PC-3 (cell line): ENCODE results near the gene MOB1A. TPM values are rescaled to one million over a fixed set of nuclear protein-coding genes. Genes with fewer than 3 reads are reported as not detected.
A peak's percentile ranks its signal among the peaks of the same experiment; 100 is the strongest.

Source experiments
- ATAC-seq: fragments of 200-7000 bp; cut with Tn5 transposase; 2 replicates; pipeline ENCODE4 v1.9.1; 2020; ENCODE audit warnings: mild to moderate bottlenecking, moderate library complexity
- BruUV-seq: library from RNA; stranded (reverse); fragments of 400-500 nt; replicated peaks from 2 replicates; lab custom pipeline; 2021; lab: Mats Ljungman, UMichigan
- CTCF ChIA-PET: fragments of 300-600 bp; sonication (Branson Sonifier 250); formaldehyde crosslinking; loops from one replicate; lab custom pipeline; 2022; ENCODE audit warnings: antibody characterized with exemption; lab: Charles Lee
- POLR2A ChIA-PET: fragments of 300-600 bp; sonication (Branson Sonifier 250); formaldehyde crosslinking; loops from one replicate; lab custom pipeline; 2022; ENCODE audit warnings: antibody characterized with exemption; ENCODE audit not compliant: unreplicated experiment; lab: Charles Lee
- DNase-seq: peaks from one replicate; pipeline ENCODE4 v3.0.0-alpha.2; 2015
- H2AFZ ChIP-seq: fragments of 300-600 bp; sonication (generic); 2 replicates; pipeline ENCODE4 v1.6.0; 2016; ENCODE audit warnings: antibody characterized with exemption, low read length
- H3F3A ChIP-seq: fragments of 300-600 bp; sonication (generic); one replicate; pipeline ENCODE4 v1.6.0; 2017; ENCODE audit warnings: antibody characterized with exemption, low read length, control low read depth, mild to moderate bottlenecking; ENCODE audit not compliant: unreplicated experiment
- H3K27ac ChIP-seq: fragments of 300-600 bp; sonication (generic); 2 replicates; pipeline ENCODE4 v1.5.1; 2016; ENCODE audit warnings: mild to moderate bottlenecking, low read length
- H3K27me3 ChIP-seq: fragments of 300-600 bp; sonication (generic); 2 replicates; pipeline ENCODE4 v1.6.1; 2016; ENCODE audit warnings: low read length, mixed read lengths
- H3K36me3 ChIP-seq: fragments of 300-600 bp; sonication (generic); 2 replicates; pipeline ENCODE4 v1.6.1; 2016; ENCODE audit warnings: low read depth, mixed run types, low read length, mixed read lengths
- H3K4me1 ChIP-seq: fragments of 300-600 bp; sonication (generic); 2 replicates; pipeline ENCODE4 v1.5.1; 2016; ENCODE audit warnings: low read length; ENCODE audit not compliant: insufficient read depth
- H3K4me2 ChIP-seq: fragments of 300-600 bp; sonication (generic); 2 replicates; pipeline ENCODE4 v1.6.0; 2016; ENCODE audit warnings: low read length
- H3K4me3 ChIP-seq: fragments of 300-600 bp; sonication (generic); 2 replicates; pipeline ENCODE4 v1.5.1; 2016; ENCODE audit warnings: mild to moderate bottlenecking, low read length, mixed read lengths
- H3K79me2 ChIP-seq: fragments of 300-600 bp; sonication (generic); 2 replicates; pipeline ENCODE4 v1.6.1; 2017; ENCODE audit warnings: low read length, mixed read lengths
- H3K9ac ChIP-seq: fragments of 300-600 bp; sonication (generic); 2 replicates; pipeline ENCODE4 v1.6.0; 2016; ENCODE audit warnings: mild to moderate bottlenecking, low read length
- H3K9me2 ChIP-seq: fragments of 300-600 bp; sonication (generic); replicated peaks from 2 replicates; pipeline ENCODE4 v1.6.1; 2016; ENCODE audit warnings: mixed run types, low read length, mixed read lengths
- H3K9me3 ChIP-seq: fragments of 300-600 bp; sonication (generic); 2 replicates; pipeline ENCODE4 v1.6.1; 2016; ENCODE audit warnings: low read length, mixed read lengths
- H4K20me1 ChIP-seq: fragments of 300-600 bp; sonication (generic); 2 replicates; pipeline ENCODE4 v1.6.1; 2016; ENCODE audit warnings: low read length, mixed read lengths
- EZH2 ChIP-seq: fragments of 300-600 bp; sonication (generic); IDR thresholded peaks from one replicate; pipeline ENCODE4 v1.6.1; 2017; ENCODE audit warnings: antibody characterized with exemption, mild to moderate bottlenecking, low read length; ENCODE audit not compliant: unreplicated experiment
- EZH2phosphoT487 ChIP-seq: fragments of 300-600 bp; sonication (generic); IDR thresholded peaks from 2 replicates; pipeline ENCODE4 v1.6.1; 2018; ENCODE audit warnings: mild to moderate bottlenecking, antibody characterized with exemption, low read length, borderline replicate concordance
- intact Hi-C: fragments of 100-400 bp; cut with micrococcal nuclease; formaldehyde crosslinking; loops from 2 replicates; pipeline ENCODE4 v1.9.0; 2023
- total RNA-seq: library from RNA; depleted of rRNA; stranded (reverse); fragments of >200 nt; gene quantifications from 2 replicates; pipeline ENCODE4 v1.2.3, GENCODE V29; 2014
- TF ChIP-seq, protein P1 (sequence below): fragments of 300-600 bp; sonication (generic); conservative IDR thresholded peaks from 2 replicates; pipeline ENCODE4 v1.5.1; 2017; ENCODE audit warnings: antibody characterized with exemption, low read depth, mild to moderate bottlenecking, low read length

MOB1A gene
- total RNA-seq, 1 experiment from 2014 or later = 69.8 TPM

- no peak overlapping the region for H2AFZ ChIP-seq
- H4K20me1 ChIP-seq = peaks cover 59% of the 10 kb centered on the region
- CTCF ChIA-PET = no interaction called here
- H3K79me2 ChIP-seq = peaks cover 90% of the 10 kb centered on the region
- no peaks in the 10 kb centered on the region for H3K9me2 ChIP-seq
- no peaks in the 10 kb centered on the region for H3F3A ChIP-seq
- no peak overlapping the region for H3K9ac ChIP-seq
- no peak overlapping the region for H3K27ac ChIP-seq
- H3K4me2 ChIP-seq = no peak overlapping the region; the same call in 1 of the 2 replicates
- DNase-seq (no peak), ATAC-seq (no peak)
- TF ChIP-seq EZH2phosphoT487 = no peak
- intact Hi-C loops = no loop called here
- POLR2A ChIA-PET = no interaction called here
- H3K9me3 ChIP-seq = no peaks in the 10 kb centered on the region
- no peak overlapping the region for H3K4me3 ChIP-seq
- no peaks in the 10 kb centered on the region for H3K27me3 ChIP-seq
- H3K4me1 ChIP-seq = peaks cover 46% of the 10 kb centered on the region
- no TSS peak for BruUV-seq
- peaks cover 25% of the 10 kb centered on the region for H3K36me3 ChIP-seq
These were observed 25.8 kb upstream of the MOB1A start for GRCh38 chr2:74204436-74204835.

DNA sequence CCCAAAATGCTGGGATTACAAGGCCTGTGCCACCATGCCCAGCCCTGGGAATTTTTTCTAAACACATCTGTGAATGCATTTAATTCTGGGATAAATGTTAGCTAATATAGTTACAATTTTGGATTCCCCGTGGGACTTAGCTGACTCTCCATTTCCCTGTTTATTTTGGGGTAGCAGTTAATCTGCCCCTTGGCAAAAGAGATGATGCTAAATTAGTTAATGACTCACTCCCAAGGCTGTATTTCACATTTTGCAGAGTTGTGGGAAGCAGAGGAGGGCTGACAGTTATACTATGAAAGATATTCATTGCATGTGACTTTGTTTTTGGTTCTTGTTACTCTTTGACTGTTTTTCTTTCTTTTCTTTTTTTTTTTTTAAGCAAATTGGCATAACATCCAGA is 22.9 kb upstream of the MOB1A start:
- H3K9me2 ChIP-seq = no peaks in the 10 kb centered on the region
- H3K27ac ChIP-seq = no peak overlapping the region
- ChIA-PET POLR2A (no interaction called here), CTCF (no interaction called here)
- no peak for ATAC-seq
- BruUV-seq = no TSS peak
- H3F3A ChIP-seq = no peaks in the 10 kb centered on the region
- TF ChIP-seq EZH2 (no peak), EZH2phosphoT487 (no peak)
- TF ChIP-seq, protein P1, sequence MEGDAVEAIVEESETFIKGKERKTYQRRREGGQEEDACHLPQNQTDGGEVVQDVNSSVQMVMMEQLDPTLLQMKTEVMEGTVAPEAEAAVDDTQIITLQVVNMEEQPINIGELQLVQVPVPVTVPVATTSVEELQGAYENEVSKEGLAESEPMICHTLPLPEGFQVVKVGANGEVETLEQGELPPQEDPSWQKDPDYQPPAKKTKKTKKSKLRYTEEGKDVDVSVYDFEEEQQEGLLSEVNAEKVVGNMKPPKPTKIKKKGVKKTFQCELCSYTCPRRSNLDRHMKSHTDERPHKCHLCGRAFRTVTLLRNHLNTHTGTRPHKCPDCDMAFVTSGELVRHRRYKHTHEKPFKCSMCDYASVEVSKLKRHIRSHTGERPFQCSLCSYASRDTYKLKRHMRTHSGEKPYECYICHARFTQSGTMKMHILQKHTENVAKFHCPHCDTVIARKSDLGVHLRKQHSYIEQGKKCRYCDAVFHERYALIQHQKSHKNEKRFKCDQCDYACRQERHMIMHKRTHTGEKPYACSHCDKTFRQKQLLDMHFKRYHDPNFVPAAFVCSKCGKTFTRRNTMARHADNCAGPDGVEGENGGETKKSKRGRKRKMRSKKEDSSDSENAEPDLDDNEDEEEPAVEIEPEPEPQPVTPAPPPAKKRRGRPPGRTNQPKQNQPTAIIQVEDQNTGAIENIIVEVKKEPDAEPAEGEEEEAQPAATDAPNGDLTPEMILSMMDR = no peak
- H3K9me3 ChIP-seq = no peaks in the 10 kb centered on the region
- H3K36me3 ChIP-seq = peaks cover 13% of the 10 kb centered on the region
- peak overlapping the region; percentile 83 for H3K4me2 ChIP-seq
- H2AFZ ChIP-seq = no peak overlapping the region
- peaks cover 59% of the 10 kb centered on the region for H4K20me1 ChIP-seq
- H3K79me2 ChIP-seq = peaks cover 80% of the 10 kb centered on the region
- H3K27me3 ChIP-seq = no peaks in the 10 kb centered on the region
- intact Hi-C loops = no loop called here
- H3K4me1 ChIP-seq = peaks cover 51% of the 10 kb centered on the region
- H3K9ac ChIP-seq = no peak overlapping the region
- H3K4me3 ChIP-seq = peak overlapping the region; percentile 85
- peak; percentile 34 for DNase-seq

DNA sequence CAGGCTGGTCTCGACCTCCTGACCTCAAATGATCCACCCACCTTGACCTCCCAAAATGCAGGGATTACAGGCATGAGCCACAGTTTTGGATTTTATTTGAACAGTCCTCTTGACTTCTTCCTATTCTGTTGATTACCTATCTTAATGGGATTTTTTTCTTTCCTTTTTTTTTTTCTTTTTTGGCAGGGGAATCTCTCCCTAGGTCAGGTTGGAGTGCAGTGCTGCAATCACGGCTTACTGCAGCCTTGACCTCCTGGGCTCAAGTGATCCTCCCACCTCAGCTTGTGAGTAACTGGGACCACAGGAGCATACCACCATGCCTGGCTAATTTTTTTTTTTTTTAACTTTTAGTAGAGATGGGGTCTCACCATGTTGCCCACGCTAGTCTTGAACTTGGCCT is 22.5 kb upstream of the MOB1A start:
- intact Hi-C loops = no loop called here
- peak overlapping the region; percentile 85 for H3K4me3 ChIP-seq
- no TSS peak for BruUV-seq
- peaks cover 55% of the 10 kb centered on the region for H4K20me1 ChIP-seq
- TF ChIP-seq EZH2 = no peak
- no peak for TF ChIP-seq EZH2phosphoT487
- TF ChIP-seq, protein P1 = no peak
- ATAC-seq = no peak
- H3K36me3 ChIP-seq = peaks cover 9% of the 10 kb centered on the region
- no peak overlapping the region for H3K27ac ChIP-seq
- no peaks in the 10 kb centered on the region for H3K27me3 ChIP-seq
- no peaks in the 10 kb centered on the region for H3K9me2 ChIP-seq
- H3K4me1 ChIP-seq = peaks cover 48% of the 10 kb centered on the region
- H3K9me3 ChIP-seq = no peaks in the 10 kb centered on the region
- ChIA-PET POLR2A (no interaction called here), CTCF (no interaction called here)
- no peaks in the 10 kb centered on the region for H3F3A ChIP-seq
- H3K9ac ChIP-seq = no peak overlapping the region
- H3K4me2 ChIP-seq = peak overlapping the region; percentile 83
- DNase-seq = no peak
- H3K79me2 ChIP-seq = peaks cover 76% of the 10 kb centered on the region
- H2AFZ ChIP-seq = no peak overlapping the region
